ENCODE measurements around the gene PAGE1. TPM values are rescaled to one million over a fixed set of nuclear protein-coding genes. Genes with fewer than 3 reads are reported as not detected.

The PAGE1 gene
- total and polyA plus RNA-seq, 2 donors (not counting 1 experiment from before 2014, with no cell fraction given), result not detected

DNA sequence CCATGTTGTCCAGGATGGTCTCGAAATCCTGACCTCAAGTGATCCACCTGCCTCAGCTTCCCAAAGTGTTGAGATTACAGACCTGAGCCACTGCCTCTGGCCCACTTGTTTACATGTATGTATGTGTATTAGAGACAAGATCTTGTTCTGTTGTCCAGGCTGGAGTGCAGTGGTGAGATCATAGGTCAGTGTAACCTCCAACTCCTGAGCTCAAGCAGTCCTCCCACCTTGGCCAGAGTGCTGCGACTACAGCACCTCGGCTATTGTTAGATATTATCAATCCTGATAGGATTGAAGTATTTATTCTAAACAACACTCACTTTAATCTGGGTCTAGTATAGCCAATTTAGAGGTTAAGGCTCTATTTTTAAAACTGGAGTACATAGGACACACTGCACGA, 36.0 kb downstream of the PAGE1 start:
- Histone ChIP-seq H2AFZ (ENCODE audit: low read length) (no peak overlapping the region), H3K9ac (ENCODE audit: insufficient read depth, low read length) (no peak overlapping the region), H3K4me1 (ENCODE audit: control insufficient read depth, extremely low read depth, insufficient read depth, low read length) (no peaks in the 10 kb centered on the region), H3K36me3 (ENCODE audit: control insufficient read depth, insufficient read depth, low read length) (no peaks in the 10 kb centered on the region), H4K20me1 (ENCODE audit: control insufficient read depth, extremely low read depth, insufficient read depth, low read length) (no peaks in the 10 kb centered on the region), H3K27me3 (ENCODE audit: control insufficient read depth, insufficient read depth, low read length) (no peaks in the 10 kb centered on the region), H3K27ac (ENCODE audit: insufficient read depth, low read length) (no peak overlapping the region), H3K4me3 (replicated peaks in 1 of 4; ENCODE audit: control extremely low read depth in 1 of 4, insufficient read depth in 1 of 4, low read depth in 3 of 4, low read length in 4 of 4) (no peak overlapping the region), H3K9me3 (ENCODE audit: control insufficient read depth, insufficient read depth, low read depth, low read length) (no peaks in the 10 kb centered on the region), H3K4me2 (ENCODE audit: extremely low read depth, insufficient read depth, low read length) (no peak overlapping the region), H3K79me2 (ENCODE audit: control insufficient read depth, insufficient read depth, low read length) (no peaks in the 10 kb centered on the region)
- TF ChIP-seq EZH2 (IDR thresholded peaks at IDR 0.05; ENCODE audit: low read length, missing control alignments), result no peak
- TF ChIP-seq, protein P1, sequence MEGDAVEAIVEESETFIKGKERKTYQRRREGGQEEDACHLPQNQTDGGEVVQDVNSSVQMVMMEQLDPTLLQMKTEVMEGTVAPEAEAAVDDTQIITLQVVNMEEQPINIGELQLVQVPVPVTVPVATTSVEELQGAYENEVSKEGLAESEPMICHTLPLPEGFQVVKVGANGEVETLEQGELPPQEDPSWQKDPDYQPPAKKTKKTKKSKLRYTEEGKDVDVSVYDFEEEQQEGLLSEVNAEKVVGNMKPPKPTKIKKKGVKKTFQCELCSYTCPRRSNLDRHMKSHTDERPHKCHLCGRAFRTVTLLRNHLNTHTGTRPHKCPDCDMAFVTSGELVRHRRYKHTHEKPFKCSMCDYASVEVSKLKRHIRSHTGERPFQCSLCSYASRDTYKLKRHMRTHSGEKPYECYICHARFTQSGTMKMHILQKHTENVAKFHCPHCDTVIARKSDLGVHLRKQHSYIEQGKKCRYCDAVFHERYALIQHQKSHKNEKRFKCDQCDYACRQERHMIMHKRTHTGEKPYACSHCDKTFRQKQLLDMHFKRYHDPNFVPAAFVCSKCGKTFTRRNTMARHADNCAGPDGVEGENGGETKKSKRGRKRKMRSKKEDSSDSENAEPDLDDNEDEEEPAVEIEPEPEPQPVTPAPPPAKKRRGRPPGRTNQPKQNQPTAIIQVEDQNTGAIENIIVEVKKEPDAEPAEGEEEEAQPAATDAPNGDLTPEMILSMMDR (conservative IDR thresholded peaks at IDR 0.05 in 1 of 2, IDR thresholded peaks at IDR 0.05 in 1 of 2; ENCODE audit: low read depth in 1 of 2, low read length in 2 of 2), result no peak
- no peak for DNase-seq (ENCODE audit: low read depth in 2 of 2)

DNA sequence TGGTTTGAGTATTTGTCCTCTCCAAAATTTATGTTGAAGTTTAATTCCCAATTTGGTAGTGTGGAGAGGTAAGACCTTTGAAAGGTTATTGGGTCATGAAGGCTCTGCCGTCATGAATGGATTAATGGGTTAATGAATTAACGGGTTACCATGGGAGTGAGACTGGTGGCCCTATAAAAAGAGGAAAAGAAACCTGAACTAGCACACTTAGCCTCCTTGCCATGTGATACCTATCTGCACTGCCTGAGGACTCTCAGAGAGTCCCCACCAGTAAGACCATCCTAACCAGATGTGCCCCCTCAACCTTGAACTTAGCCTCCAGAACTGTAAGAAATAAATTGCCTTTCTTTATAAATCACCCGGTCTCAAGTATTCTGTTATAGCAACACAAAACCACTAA, 39.3 kb downstream of the PAGE1 start:
- H3K79me2 ChIP-seq (ENCODE audit: control insufficient read depth, insufficient read depth, low read length), result no peaks in the 10 kb centered on the region
- TF ChIP-seq EZH2 (IDR thresholded peaks at IDR 0.05; ENCODE audit: low read length, missing control alignments), result no peak
- TF ChIP-seq, protein P1 (conservative IDR thresholded peaks at IDR 0.05 in 1 of 2, IDR thresholded peaks at IDR 0.05 in 1 of 2; ENCODE audit: low read depth in 1 of 2, low read length in 2 of 2), result no peak
- no peaks in the 10 kb centered on the region for H3K4me1 ChIP-seq (ENCODE audit: control insufficient read depth, extremely low read depth, insufficient read depth, low read length)
- no peak overlapping the region for H3K9ac ChIP-seq (ENCODE audit: insufficient read depth, low read length)
- H2AFZ ChIP-seq (ENCODE audit: low read length), result no peak overlapping the region
- H3K4me2 ChIP-seq (ENCODE audit: extremely low read depth, insufficient read depth, low read length), result no peak overlapping the region
- no peak for DNase-seq (ENCODE audit: low read depth in 2 of 2)
- no peaks in the 10 kb centered on the region for H3K9me3 ChIP-seq (ENCODE audit: control insufficient read depth, insufficient read depth, low read depth, low read length)
- H3K4me3 ChIP-seq (replicated peaks in 1 of 4; ENCODE audit: control extremely low read depth in 1 of 4, insufficient read depth in 1 of 4, low read depth in 3 of 4, low read length in 4 of 4), result no peak overlapping the region
- no peaks in the 10 kb centered on the region for H3K36me3 ChIP-seq (ENCODE audit: control insufficient read depth, insufficient read depth, low read length)
- H3K27ac ChIP-seq (ENCODE audit: insufficient read depth, low read length), result no peak overlapping the region
- H4K20me1 ChIP-seq (ENCODE audit: control insufficient read depth, extremely low read depth, insufficient read depth, low read length), result no peaks in the 10 kb centered on the region
- H3K27me3 ChIP-seq (ENCODE audit: control insufficient read depth, insufficient read depth, low read length), result no peaks in the 10 kb centered on the region

DNA sequence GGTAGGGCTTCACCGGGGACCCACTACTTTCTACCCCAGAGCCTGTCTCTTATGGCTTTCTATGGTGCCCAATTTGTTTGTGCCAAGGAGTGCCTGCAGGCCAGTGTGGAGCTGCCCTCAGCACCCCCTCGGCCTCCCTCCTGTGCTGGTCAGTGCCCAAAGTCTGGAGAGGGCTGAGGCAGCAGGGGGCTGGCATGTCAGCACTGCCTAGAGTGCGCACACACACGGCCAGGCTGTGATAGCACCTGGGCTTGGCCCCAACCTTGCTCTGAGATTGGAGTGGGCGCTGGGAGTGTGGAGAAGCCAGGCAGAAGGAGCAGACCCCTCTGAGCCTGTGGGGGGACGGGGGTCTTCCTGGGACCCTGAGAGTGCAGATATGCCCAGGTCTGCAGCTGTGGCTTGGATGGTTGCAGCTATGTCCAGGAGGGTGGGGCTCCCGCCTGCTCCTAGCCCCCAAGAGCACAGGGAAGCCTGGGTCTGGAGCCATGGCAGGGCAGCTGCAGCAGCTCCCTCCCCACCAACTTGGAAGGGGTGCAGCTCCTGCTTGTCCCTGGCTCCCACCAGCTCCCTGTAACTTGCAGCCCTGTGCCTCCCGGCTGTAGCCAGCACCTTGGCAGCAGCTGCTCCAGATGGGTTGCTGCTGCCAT, 50.7 kb downstream of the PAGE1 start:
- Histone ChIP-seq H3K4me1 (ENCODE audit: control insufficient read depth, extremely low read depth, insufficient read depth, low read length) (no peaks in the 10 kb centered on the region), H3K79me2 (ENCODE audit: control insufficient read depth, insufficient read depth, low read length) (no peaks in the 10 kb centered on the region), H2AFZ (ENCODE audit: low read length) (no peak overlapping the region), H3K9me3 (ENCODE audit: control insufficient read depth, insufficient read depth, low read depth, low read length) (no peaks in the 10 kb centered on the region), H4K20me1 (ENCODE audit: control insufficient read depth, extremely low read depth, insufficient read depth, low read length) (no peaks in the 10 kb centered on the region), H3K4me2 (ENCODE audit: extremely low read depth, insufficient read depth, low read length) (no peak overlapping the region), H3K9ac (ENCODE audit: insufficient read depth, low read length) (no peak overlapping the region), H3K27ac (ENCODE audit: insufficient read depth, low read length) (no peak overlapping the region), H3K4me3 (replicated peaks in 1 of 4; ENCODE audit: control extremely low read depth in 1 of 4, insufficient read depth in 1 of 4, low read depth in 3 of 4, low read length in 4 of 4) (no peak overlapping the region), H3K36me3 (ENCODE audit: control insufficient read depth, insufficient read depth, low read length) (no peaks in the 10 kb centered on the region), H3K27me3 (ENCODE audit: control insufficient read depth, insufficient read depth, low read length) (no peaks in the 10 kb centered on the region)
- no peak for DNase-seq (ENCODE audit: low read depth in 2 of 2)
- TF ChIP-seq, protein P1 (conservative IDR thresholded peaks at IDR 0.05 in 1 of 2, IDR thresholded peaks at IDR 0.05 in 1 of 2; ENCODE audit: low read depth in 1 of 2, low read length in 2 of 2), result no peak
- TF ChIP-seq EZH2 (IDR thresholded peaks at IDR 0.05; ENCODE audit: low read length, missing control alignments), result no peak

Other genes starting within 250 kb of the PAGE1 start
- gene GAGE12C, start 163.8 kb downstream of the PAGE1 start, total RNA-seq, result not detected in 2 replicates
- gene GAGE12C, start 163.8 kb downstream of the PAGE1 start, polyA plus RNA-seq, result not detected in 2 replicates
- gene GAGE12D, start 154.3 kb downstream of the PAGE1 start, total RNA-seq, result not detected in 2 replicates
- gene GAGE12D, start 154.3 kb downstream of the PAGE1 start, polyA plus RNA-seq, result not detected in 2 replicates
- gene GAGE12E, start 144.7 kb downstream of the PAGE1 start, total RNA-seq, result not detected in 2 replicates
- gene GAGE12E, start 144.7 kb downstream of the PAGE1 start, polyA plus RNA-seq, result not detected in 2 replicates
- not detected in 2 replicates for gene GAGE12F, start 135.1 kb downstream of the PAGE1 start, total RNA-seq
- gene GAGE12F, start 135.1 kb downstream of the PAGE1 start, polyA plus RNA-seq, result not detected in 2 replicates
- not detected in 2 replicates for gene GAGE12G, start 125.6 kb downstream of the PAGE1 start, total RNA-seq
- not detected in 2 replicates for gene GAGE12G, start 125.6 kb downstream of the PAGE1 start, polyA plus RNA-seq
- gene GAGE12H, start 116.0 kb downstream of the PAGE1 start, total RNA-seq, result not detected in 2 replicates
- gene GAGE12H, start 116.0 kb downstream of the PAGE1 start, polyA plus RNA-seq, result not detected in 2 replicates
- not detected in 2 replicates for gene GAGE2A, start 106.5 kb downstream of the PAGE1 start, total RNA-seq
- gene GAGE2A, start 106.5 kb downstream of the PAGE1 start, polyA plus RNA-seq, result not detected in 2 replicates
- gene GAGE1, start 97.0 kb downstream of the PAGE1 start, total RNA-seq, result not detected in 2 replicates
- not detected in 2 replicates for gene GAGE1, start 97.0 kb downstream of the PAGE1 start, polyA plus RNA-seq
- not detected in 2 replicates for gene PAGE4, start 133.3 kb upstream of the PAGE1 start, total RNA-seq
- not detected in 2 replicates for gene PAGE4, start 133.3 kb upstream of the PAGE1 start, polyA plus RNA-seq
- gene USP27X, start 183.5 kb upstream of the PAGE1 start, total RNA-seq, result 2.3 and 3.0 TPM in 2 replicates
- gene USP27X, start 183.5 kb upstream of the PAGE1 start, polyA plus RNA-seq, result 2.2 and 2.6 TPM in 2 replicates
- 3.6 and 4.9 TPM in 2 replicates for gene CLCN5, start 226.6 kb upstream of the PAGE1 start, total RNA-seq
- 2.9 and 3.4 TPM in 2 replicates for gene CLCN5, start 226.6 kb upstream of the PAGE1 start, polyA plus RNA-seq

All from fibroblast of lung (primary cell).